Measurements from ENCODE around the gene GPR42.

DNA sequence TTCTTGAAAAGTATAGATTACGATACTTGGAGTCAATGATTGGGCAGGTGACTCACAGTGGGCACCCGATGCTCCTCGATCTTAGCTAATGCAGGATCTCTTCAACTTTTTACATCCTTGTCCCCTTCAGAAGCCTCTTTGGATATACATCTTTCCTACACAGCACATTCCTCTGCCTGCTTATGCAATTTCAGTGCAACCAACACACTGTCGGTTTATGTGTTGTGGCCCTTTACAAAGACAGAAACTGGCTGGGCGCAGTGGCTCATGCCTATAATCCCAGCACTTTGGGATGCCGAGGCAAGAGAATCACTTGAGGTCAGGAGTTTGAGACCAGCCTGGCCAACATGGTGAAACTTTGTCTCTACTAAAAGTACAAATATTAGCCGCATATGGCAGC lies 2.6 kb downstream of the GPR42 start:
- TF ChIP-seq, protein P1, sequence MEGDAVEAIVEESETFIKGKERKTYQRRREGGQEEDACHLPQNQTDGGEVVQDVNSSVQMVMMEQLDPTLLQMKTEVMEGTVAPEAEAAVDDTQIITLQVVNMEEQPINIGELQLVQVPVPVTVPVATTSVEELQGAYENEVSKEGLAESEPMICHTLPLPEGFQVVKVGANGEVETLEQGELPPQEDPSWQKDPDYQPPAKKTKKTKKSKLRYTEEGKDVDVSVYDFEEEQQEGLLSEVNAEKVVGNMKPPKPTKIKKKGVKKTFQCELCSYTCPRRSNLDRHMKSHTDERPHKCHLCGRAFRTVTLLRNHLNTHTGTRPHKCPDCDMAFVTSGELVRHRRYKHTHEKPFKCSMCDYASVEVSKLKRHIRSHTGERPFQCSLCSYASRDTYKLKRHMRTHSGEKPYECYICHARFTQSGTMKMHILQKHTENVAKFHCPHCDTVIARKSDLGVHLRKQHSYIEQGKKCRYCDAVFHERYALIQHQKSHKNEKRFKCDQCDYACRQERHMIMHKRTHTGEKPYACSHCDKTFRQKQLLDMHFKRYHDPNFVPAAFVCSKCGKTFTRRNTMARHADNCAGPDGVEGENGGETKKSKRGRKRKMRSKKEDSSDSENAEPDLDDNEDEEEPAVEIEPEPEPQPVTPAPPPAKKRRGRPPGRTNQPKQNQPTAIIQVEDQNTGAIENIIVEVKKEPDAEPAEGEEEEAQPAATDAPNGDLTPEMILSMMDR (IDR thresholded peaks at IDR 0.05; ENCODE audit: poor library complexity) = no peak
- TF ChIP-seq EZH2 (IDR thresholded peaks at IDR 0.05; ENCODE audit: borderline replicate concordance) (no peak), EZH2phosphoT487 (IDR thresholded peaks at IDR 0.05; ENCODE audit: low read depth, severe bottlenecking, unreplicated experiment) (no peak)

Data from hepatocyte (in vitro differentiated cells).